Epithelial cell of proximal tubule (primary cell): ENCODE measurements around the gene CCDC9B. TPM values are rescaled to one million over a fixed set of nuclear protein-coding genes. Genes with fewer than 3 reads are reported as not detected.

Experiments
- DNase-seq: peaks from one replicate; pipeline ENCODE4 v3.0.0-alpha.2; 2011; ENCODE audit warnings: low read depth
- H3K4me3 ChIP-seq: 2 replicates; pipeline ENCODE4 v1.5.1; 2011; ENCODE audit warnings: low read depth, mild to moderate bottlenecking, low read length
- CTCF ChIP-seq: conservative IDR thresholded peaks from 2 replicates; pipeline ENCODE4 v1.5.1; 2012; ENCODE audit warnings: low read depth, mild to moderate bottlenecking, low read length
- total RNA-seq: library from RNA; depleted of rRNA; stranded (reverse); fragments of >200 nt; gene quantifications from 2 replicates; pipeline ENCODE4 v1.2.3, GENCODE V29; 2015

CCDC9B gene
- total RNA-seq, 1 donor from 2014 or later: 4.6 TPM

DNA sequence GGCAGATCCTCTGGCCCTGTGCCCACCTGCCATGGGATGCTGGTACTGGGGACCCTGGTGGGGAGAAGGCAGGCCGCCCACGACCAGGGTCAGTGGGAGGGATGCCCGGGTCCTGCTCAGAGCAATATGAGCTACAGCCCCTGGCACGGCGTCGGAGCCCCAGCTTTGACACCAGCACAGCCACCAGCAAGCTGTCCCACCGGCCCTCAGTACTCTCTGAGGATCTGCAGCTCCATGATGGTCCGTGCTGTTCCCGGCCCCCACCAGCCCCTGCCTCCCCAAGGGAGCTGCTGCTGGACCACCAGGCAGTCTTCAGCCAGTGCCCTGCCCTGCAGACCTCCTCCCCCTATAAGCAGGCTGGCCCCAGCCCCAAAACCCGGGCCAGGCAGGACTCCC, 28.7 kb upstream of the CCDC9B start:
- no peak overlapping the region for H3K4me3 ChIP-seq
- no peak for DNase-seq
- TF ChIP-seq CTCF: no peak

DNA sequence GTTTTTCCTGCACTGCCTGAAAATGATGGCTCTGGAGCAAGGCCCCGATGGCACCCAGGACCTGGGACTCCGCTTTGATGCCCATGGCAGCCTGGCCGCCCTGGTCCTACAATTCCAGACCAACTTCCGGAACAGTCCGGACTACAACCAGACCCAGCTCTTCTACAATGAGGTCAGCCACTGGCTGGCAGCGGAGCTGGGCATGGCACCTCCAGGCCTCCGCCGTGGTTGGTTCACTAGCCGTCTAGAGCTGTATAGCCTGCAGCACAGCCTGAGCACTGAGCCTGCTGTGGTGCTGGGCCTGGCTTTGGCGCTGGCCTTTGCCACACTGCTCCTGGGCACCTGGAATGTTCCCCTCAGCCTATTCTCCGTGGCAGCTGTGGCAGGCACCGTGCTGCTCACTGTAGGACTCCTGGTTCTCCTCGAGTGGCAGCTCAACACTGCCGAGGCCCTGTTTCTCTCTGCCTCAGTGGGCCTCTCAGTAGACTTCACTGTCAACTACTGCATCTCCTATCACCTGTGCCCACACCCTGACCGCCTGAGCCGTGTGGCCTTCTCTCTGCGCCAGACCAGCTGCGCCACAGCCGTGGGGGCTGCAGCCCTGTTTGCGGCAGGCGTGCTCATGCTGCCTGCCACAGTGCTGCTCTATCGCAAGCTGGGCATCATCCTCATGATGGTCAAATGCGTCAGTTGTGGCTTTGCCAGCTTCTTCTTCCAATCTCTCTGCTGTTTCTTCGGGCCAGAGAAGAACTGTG, 28.2 kb upstream of the CCDC9B start:
- TF ChIP-seq CTCF: no peak
- no peak overlapping the region for H3K4me3 ChIP-seq
- no peak for DNase-seq

DNA sequence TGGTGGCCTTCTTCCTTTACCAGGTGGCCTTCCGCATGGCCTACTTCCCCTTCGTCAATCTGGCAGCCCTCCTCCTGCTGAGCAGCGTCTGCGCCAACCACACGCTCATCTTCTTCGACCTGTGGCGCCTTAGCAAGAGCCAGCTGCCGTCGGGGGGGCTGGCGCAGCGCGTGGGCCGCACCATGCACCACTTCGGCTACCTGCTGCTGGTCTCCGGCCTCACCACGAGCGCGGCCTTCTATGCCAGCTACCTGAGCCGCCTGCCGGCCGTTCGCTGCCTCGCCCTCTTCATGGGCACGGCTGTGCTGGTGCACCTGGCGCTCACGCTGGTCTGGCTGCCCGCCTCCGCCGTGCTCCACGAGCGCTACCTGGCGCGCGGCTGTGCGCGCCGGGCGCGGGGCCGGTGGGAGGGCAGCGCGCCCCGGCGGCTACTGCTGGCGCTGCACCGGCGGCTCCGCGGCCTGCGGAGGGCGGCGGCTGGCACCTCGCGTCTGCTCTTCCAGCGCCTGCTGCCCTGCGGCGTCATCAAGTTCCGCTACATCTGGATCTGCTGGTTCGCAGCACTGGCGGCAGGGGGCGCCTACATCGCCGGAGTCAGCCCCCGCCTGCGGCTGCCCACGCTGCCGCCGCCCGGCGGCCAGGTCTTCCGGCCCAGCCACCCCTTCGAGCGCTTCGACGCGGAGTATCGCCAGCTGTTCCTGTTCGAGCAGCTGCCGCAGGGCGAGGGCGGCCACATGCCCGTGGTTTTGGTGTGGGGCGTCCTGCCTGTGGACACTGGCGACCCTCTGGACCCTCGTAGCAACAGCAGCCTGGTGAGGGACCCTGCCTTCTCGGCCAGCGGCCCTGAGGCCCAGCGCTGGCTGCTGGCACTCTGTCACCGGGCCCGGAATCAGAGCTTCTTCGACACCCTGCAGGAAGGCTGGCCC, 27.2 kb upstream of the CCDC9B start:
- peak; percentile 27 for DNase-seq
- peak; percentile 62 for TF ChIP-seq CTCF
- peak overlapping the region; percentile 38 for H3K4me3 ChIP-seq

- H3K4me3 ChIP-seq: peak overlapping the region; percentile 38
- TF ChIP-seq CTCF: no peak
- no peak for DNase-seq
These were observed 26.6 kb upstream of the CCDC9B start for GRCh38 chr15:40367371-40367685.

- no peak overlapping the region for H3K4me3 ChIP-seq
- no peak for DNase-seq
- TF ChIP-seq CTCF: no peak
These were observed 26.0 kb upstream of the CCDC9B start for GRCh38 chr15:40366457-40367370.

DNA sequence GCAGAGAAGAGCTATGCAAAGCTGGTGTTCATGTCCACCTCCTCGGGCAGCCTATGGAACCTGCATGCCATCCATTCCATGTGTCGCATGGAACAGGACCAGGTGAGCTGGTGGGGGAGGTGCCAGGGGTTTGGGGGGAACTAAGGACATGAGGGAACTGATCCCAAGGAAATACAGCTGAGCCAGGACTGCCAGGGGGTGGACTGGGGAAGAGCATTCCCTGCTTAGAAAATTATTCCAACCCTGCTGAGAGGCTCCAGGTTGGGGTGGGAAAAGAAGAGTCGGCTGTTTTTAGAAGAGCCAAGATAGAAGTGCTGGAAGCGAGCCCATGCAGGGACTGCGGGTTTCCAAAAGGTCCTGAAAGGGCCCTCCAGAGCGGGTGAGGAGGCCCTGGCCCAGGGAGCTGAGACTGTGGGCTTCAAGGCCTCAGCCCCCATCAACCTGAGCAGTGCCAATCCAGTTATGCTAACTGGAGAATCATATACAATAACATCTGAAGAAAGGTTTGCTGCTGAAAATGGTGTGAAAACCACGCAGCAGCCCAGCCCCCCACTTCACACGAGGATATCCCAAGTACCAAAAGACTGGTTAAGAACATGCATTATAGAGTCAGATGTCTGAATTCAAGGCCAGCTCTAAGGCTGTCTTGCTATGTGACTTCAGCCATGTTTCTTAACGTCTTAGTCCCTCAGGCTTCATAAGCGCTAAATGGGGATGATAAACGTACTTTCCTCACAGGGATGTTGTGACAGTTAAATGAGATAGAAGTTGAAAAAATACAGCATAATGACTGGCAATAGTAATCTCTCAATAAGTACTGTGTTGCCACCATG, 25.1 kb upstream of the CCDC9B start:
- no peak for TF ChIP-seq CTCF
- H3K4me3 ChIP-seq: no peak overlapping the region
- DNase-seq: no peak
